Breast epithelium (tissue), 3 donors: ENCODE measurements around the gene RHOC.

Source experiments
- POLR2A ChIP-seq: fragments of 450-650 bp; IDR thresholded peaks from one replicate; pipeline ENCODE4 v1.6.1; 2016; ENCODE audit warnings: antibody characterized with exemption, mild to moderate bottlenecking, moderate library complexity
- TF ChIP-seq, protein P1 (sequence below), 3 donors: fragments of 450-650 bp; IDR thresholded peaks; one replicate each; pipeline ENCODE4 v1.5.1; 2016 to 2017; ENCODE audit warnings: antibody characterized with exemption in 3 of 3, mild to moderate bottlenecking in 3 of 3, moderate library complexity in 3 of 3

- TF ChIP-seq, protein P1, sequence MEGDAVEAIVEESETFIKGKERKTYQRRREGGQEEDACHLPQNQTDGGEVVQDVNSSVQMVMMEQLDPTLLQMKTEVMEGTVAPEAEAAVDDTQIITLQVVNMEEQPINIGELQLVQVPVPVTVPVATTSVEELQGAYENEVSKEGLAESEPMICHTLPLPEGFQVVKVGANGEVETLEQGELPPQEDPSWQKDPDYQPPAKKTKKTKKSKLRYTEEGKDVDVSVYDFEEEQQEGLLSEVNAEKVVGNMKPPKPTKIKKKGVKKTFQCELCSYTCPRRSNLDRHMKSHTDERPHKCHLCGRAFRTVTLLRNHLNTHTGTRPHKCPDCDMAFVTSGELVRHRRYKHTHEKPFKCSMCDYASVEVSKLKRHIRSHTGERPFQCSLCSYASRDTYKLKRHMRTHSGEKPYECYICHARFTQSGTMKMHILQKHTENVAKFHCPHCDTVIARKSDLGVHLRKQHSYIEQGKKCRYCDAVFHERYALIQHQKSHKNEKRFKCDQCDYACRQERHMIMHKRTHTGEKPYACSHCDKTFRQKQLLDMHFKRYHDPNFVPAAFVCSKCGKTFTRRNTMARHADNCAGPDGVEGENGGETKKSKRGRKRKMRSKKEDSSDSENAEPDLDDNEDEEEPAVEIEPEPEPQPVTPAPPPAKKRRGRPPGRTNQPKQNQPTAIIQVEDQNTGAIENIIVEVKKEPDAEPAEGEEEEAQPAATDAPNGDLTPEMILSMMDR (IDR thresholded peaks at IDR 0.05) = no peak
- no peak for TF ChIP-seq POLR2A
Observed at GRCh38 chr1:112704934-112705627, 1.8 kb downstream of the RHOC start.
